ENCODE data around the gene ARHGEF11. TPM values are rescaled to one million over a fixed set of nuclear protein-coding genes. Genes with fewer than 3 reads are reported as not detected.

Gene ARHGEF11
- total RNA-seq, 1 experiment from 2014 or later = 41.1 TPM

DNA sequence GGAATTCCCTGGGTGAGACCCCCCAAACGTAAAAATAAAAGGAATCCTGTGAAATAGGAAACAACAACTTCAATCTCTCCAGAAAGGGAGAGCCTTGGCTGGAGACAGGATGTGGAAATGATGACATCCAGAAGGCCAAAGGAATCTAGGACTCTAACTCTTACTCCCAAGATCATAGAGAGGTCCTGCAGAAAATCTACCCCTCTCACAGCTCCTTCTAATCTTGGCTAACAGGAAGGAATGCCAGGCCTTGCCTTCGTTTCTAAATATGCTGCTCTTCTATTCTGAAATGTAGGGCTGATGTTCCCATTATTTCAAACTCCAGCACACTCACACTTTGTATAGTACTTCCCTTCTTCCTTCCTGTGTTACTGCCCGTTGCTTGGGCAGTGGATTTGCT lies 40.7 kb downstream of the ARHGEF11 start:
- H4K91ac ChIP-seq (ENCODE audit: insufficient read length, low read depth, low read length) = no peak overlapping the region
- peaks cover 15% of the 10 kb centered on the region for H3K4me1 ChIP-seq (ENCODE audit: insufficient read depth, low read length)
- no peak overlapping the region for H3K4me3 Mint-ChIP-seq
- no peak overlapping the region for H2BK15ac ChIP-seq (ENCODE audit: low read depth, low read length)
- no peak overlapping the region for H3K14ac ChIP-seq (ENCODE audit: insufficient read depth, low read length)
- H3K79me2 ChIP-seq (ENCODE audit: insufficient read depth, low read length) = peaks cover 4% of the 10 kb centered on the region; the same call in 1 of the 2 replicates
- no peak overlapping the region for H2BK12ac ChIP-seq (ENCODE audit: insufficient read length, low read depth, low read length)
- H3K4me1 Mint-ChIP-seq = peaks cover 47 to 62% of the 10 kb centered on the region in 2 experiments
- TF ChIP-seq, protein P1, sequence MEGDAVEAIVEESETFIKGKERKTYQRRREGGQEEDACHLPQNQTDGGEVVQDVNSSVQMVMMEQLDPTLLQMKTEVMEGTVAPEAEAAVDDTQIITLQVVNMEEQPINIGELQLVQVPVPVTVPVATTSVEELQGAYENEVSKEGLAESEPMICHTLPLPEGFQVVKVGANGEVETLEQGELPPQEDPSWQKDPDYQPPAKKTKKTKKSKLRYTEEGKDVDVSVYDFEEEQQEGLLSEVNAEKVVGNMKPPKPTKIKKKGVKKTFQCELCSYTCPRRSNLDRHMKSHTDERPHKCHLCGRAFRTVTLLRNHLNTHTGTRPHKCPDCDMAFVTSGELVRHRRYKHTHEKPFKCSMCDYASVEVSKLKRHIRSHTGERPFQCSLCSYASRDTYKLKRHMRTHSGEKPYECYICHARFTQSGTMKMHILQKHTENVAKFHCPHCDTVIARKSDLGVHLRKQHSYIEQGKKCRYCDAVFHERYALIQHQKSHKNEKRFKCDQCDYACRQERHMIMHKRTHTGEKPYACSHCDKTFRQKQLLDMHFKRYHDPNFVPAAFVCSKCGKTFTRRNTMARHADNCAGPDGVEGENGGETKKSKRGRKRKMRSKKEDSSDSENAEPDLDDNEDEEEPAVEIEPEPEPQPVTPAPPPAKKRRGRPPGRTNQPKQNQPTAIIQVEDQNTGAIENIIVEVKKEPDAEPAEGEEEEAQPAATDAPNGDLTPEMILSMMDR (conservative IDR thresholded peaks at IDR 0.05) = no peak
- no peak overlapping the region for H2BK120ac ChIP-seq (ENCODE audit: low read depth, low read length, poor library complexity, severe bottlenecking)
- H3K4me2 ChIP-seq (ENCODE audit: insufficient read depth, insufficient read length, low read length) = no peak overlapping the region
- H3K27me3 Mint-ChIP-seq (ENCODE audit: low read depth) = no peaks in the 10 kb centered on the region
- WGBS (ENCODE audit: extremely low coverage, insufficient read length, low lambda C conversion rate) = no CpG with 5 or more reads among the region's 3 CpGs
- H4K8ac ChIP-seq (replicated peaks; ENCODE audit: insufficient read length, low read depth, low read length) = no peak overlapping the region
- H3T11ph ChIP-seq (ENCODE audit: low read length) = no peak overlapping the region
- no peaks in the 10 kb centered on the region for H3K79me1 ChIP-seq (ENCODE audit: insufficient read depth, low read depth, low read length, poor library complexity, severe bottlenecking)
- H2BK20ac ChIP-seq (ENCODE audit: low read depth, low read length, poor library complexity, severe bottlenecking) = no peak overlapping the region
- no peak overlapping the region for H3K23ac ChIP-seq (ENCODE audit: insufficient read length, low read depth, low read length)
- no peaks in the 10 kb centered on the region for H3K27me3 ChIP-seq (ENCODE audit: insufficient read depth, low read length)
- H2BK5ac ChIP-seq (ENCODE audit: insufficient read length, low read length) = no peak overlapping the region
- no peaks in the 10 kb centered on the region for H4K20me1 ChIP-seq (ENCODE audit: control insufficient read depth, insufficient read depth, insufficient read length)
- H3K27ac Mint-ChIP-seq = peak overlapping the region in 1 of 3 experiments; percentile 14; a peak in 1 of 7 replicates
- H2AK5ac ChIP-seq (ENCODE audit: insufficient read length, low read length) = no peak overlapping the region
- DNase-seq = no peak
- H2AFZ ChIP-seq (ENCODE audit: low read length) = no peak overlapping the region
- no peak overlapping the region for H3K18ac ChIP-seq (ENCODE audit: insufficient read length, low read depth, low read length)
- no peaks in the 10 kb centered on the region for H3K23me2 ChIP-seq (ENCODE audit: insufficient read length, low read depth, low read length, poor library complexity, severe bottlenecking)
- no peaks in the 10 kb centered on the region for H3K9me3 Mint-ChIP-seq
- no peaks in the 10 kb centered on the region for H3K36me3 Mint-ChIP-seq (ENCODE audit: insufficient read depth in 1 of 3, low read depth in 3 of 3)
- no peak overlapping the region for H3K4ac ChIP-seq (ENCODE audit: low read depth, low read length)
- H3K27ac ChIP-seq (ENCODE audit: insufficient read length, low read depth, low read length) = no peak overlapping the region
- no peaks in the 10 kb centered on the region for H3K9me3 ChIP-seq (ENCODE audit: control insufficient read depth, low read depth, low read length)
- no peak overlapping the region for H3K56ac ChIP-seq (ENCODE audit: insufficient read length, low read depth, low read length)
- H3K9ac ChIP-seq (ENCODE audit: extremely low read depth, insufficient read length, low read length) = no peak overlapping the region
- no peak overlapping the region for H4K5ac ChIP-seq (ENCODE audit: insufficient read length, low read depth, low read length)

Data from H9 (cell line).